Thyroid gland (tissue), 4 donors: ENCODE results near the gene PDE4B. TPM values are rescaled to one million over a fixed set of nuclear protein-coding genes. Genes with fewer than 3 reads are reported as not detected.

Experiments used
- DNase-seq, 2 donors: peaks; one replicate each; pipeline ENCODE4 v3.0.0-alpha.2; 2019
- H3K27ac ChIP-seq, 3 donors: fragments of 200-600 bp; sonication (generic); 1 replicate in 2 of 3; 2 replicates in 1 of 3; pipeline ENCODE4 v1.5.1; 2016 to 2019; ENCODE audit warnings: mild to moderate bottlenecking in 1 of 3, moderate library complexity in 1 of 3
- H3K27me3 ChIP-seq: fragments of 200-600 bp; sonication (generic); one replicate; pipeline ENCODE4 v1.5.1; 2019
- H3K36me3 ChIP-seq, 2 donors: fragments of 200-600 bp; sonication (generic); one replicate each; pipeline ENCODE4 v1.5.1; 2016 to 2019
- H3K4me1 ChIP-seq, 2 donors: fragments of 200-600 bp; sonication (generic); one replicate each; pipeline ENCODE4 v1.5.1; 2017 to 2019
- H3K4me3 ChIP-seq, 3 donors: fragments of 200-600 bp; sonication (generic); replicated peaks in 1 of 3; 1 replicate in 2 of 3; 2 replicates in 1 of 3; pipeline ENCODE4 v1.5.1; 2016; ENCODE audit warnings: mild to moderate bottlenecking in 1 of 3
- H3K9me3 ChIP-seq: fragments of 200-600 bp; sonication (generic); one replicate; pipeline ENCODE4 v1.5.1; 2017
- CTCF ChIP-seq, 6 experiments: fragments of 200-600 bp in 3 of 6; fragments of 450-650 bp in 3 of 6; sonication (generic) in 3 of 6; IDR thresholded peaks; one replicate each; pipeline ENCODE4 v1.5.1; 2016 to 2019; ENCODE audit warnings: antibody characterized with exemption in 6 of 6, mild to moderate bottlenecking in 2 of 6, inconsistent platforms in 1 of 6, moderate library complexity in 1 of 6
- POLR2A ChIP-seq, 2 donors: fragments of 450-650 bp; IDR thresholded peaks; one replicate each; pipeline ENCODE4 v1.6.1; 2017; ENCODE audit warnings: antibody characterized with exemption in 2 of 2, mild to moderate bottlenecking in 2 of 2, moderate library complexity in 1 of 2
- WGBS, 2 donors: methylation state at CpG; one replicate each; pipeline ENCODE4 v1.1.5; 2017; 5-methylcytosine and 5-hydroxymethylcytosine counted together
- intact Hi-C: fragments of 100-400 bp; cut with DNase I; formaldehyde crosslinking; loops from one replicate; pipeline ENCODE4 v1.15.1; 2023
- total RNA-seq, 4 donors: library from RNA; depleted of rRNA; stranded (reverse); fragments of >200 nt; gene quantifications; one replicate each; pipeline ENCODE4 v1.2.3, GENCODE V29; 2016

PDE4B gene
- total RNA-seq, 4 donors from 2014 or later: 9.6 to 21.3 (median 15.0) TPM

GRCh38 chr1:66256629-66257572 lies 464.2 kb downstream of the PDE4B start:
- Histone ChIP-seq H3K36me3 (no peaks in the 10 kb centered on the region), H3K4me3 (no peak overlapping the region), H3K9me3 (no peaks in the 10 kb centered on the region), H3K27me3 (no peaks in the 10 kb centered on the region), H3K27ac (no peak overlapping the region), H3K4me1 (no peaks in the 10 kb centered on the region)
- TF ChIP-seq POLR2A (IDR thresholded peaks at IDR 0.05) (no peak), CTCF (IDR thresholded peaks at IDR 0.05) (no peak)
- WGBS, 2 donors: 94 to 97% methylated on average over 5 of the region's 5 CpGs
- no peak for DNase-seq
- intact Hi-C loops: loop anchor here (10.0 kb wide), 1 partner anchor 468 kb away; no protein-coding TSS in a partner anchor

- Histone ChIP-seq H3K27me3 (no peaks in the 10 kb centered on the region), H3K4me3 (no peak overlapping the region), H3K27ac (no peak overlapping the region), H3K4me1 (no peaks in the 10 kb centered on the region), H3K9me3 (no peaks in the 10 kb centered on the region), H3K36me3 (no peaks in the 10 kb centered on the region)
- DNase-seq: peak; percentile 26 to 33
- intact Hi-C loops: loop anchor here (10.0 kb wide), 1 partner anchor 466 kb away; no protein-coding TSS in a partner anchor
- TF ChIP-seq POLR2A (IDR thresholded peaks at IDR 0.05) (no peak), CTCF (IDR thresholded peaks at IDR 0.05) (no peak)
- WGBS, 2 donors: 35 to 42% methylated on average over 4 of the region's 4 CpGs
Observed at GRCh38 chr1:66258404-66259105, 465.9 kb downstream of the PDE4B start.

GRCh38 chr1:66261364-66261763 lies 468.7 kb downstream of the PDE4B start:
- Histone ChIP-seq H3K36me3 (no peaks in the 10 kb centered on the region), H3K27ac (no peak overlapping the region), H3K4me3 (no peak overlapping the region), H3K4me1 (peaks cover 3 to 4% of the 10 kb centered on the region in 2 donors), H3K9me3 (no peaks in the 10 kb centered on the region), H3K27me3 (no peaks in the 10 kb centered on the region)
- no peak for TF ChIP-seq CTCF (IDR thresholded peaks at IDR 0.05)
- intact Hi-C loops: loop anchor here (10.0 kb wide), 1 partner anchor 63 kb away; no protein-coding TSS in a partner anchor
- DNase-seq: no peak

GRCh38 chr1:66262208-66262963 lies 469.7 kb downstream of the PDE4B start:
- H3K27ac ChIP-seq: no peak overlapping the region
- H3K4me1 ChIP-seq: peaks cover 6 to 8% of the 10 kb centered on the region in 2 donors
- H3K27me3 ChIP-seq: no peaks in the 10 kb centered on the region
- intact Hi-C loops: loop anchor here (10.0 kb wide), 1 partner anchor 62 kb away; no protein-coding TSS in a partner anchor
- TF ChIP-seq CTCF (IDR thresholded peaks at IDR 0.05): no peak
- no peaks in the 10 kb centered on the region for H3K36me3 ChIP-seq
- DNase-seq: no peak
- WGBS, 2 donors: 92 to 93% methylated on average over 6 of the region's 6 CpGs
- no peak overlapping the region for H3K4me3 ChIP-seq
- no peaks in the 10 kb centered on the region for H3K9me3 ChIP-seq
